Lung (tissue), 12 donors: ENCODE measurements around the gene SPAG9. TPM values are rescaled to one million over a fixed set of nuclear protein-coding genes. Genes with fewer than 3 reads are reported as not detected.

Experiments
- ATAC-seq: fragments of 200-7000 bp; cut with Tn5 transposase; one replicate; pipeline ENCODE4 v1.9.1; 2020; ENCODE audit warnings: moderate number of reproducible peaks; ENCODE audit not compliant: insufficient read depth, low FRiP score
- DNase-seq, 3 donors: peaks; one replicate each; pipeline ENCODE4 v3.0.0-alpha.2; 2013 to 2017
- H3K27ac ChIP-seq, 2 donors: one replicate each; pipeline ENCODE4 v1.5.1; 2013; ENCODE audit warnings: mild to moderate bottlenecking in 2 of 2, moderate library complexity in 2 of 2, control low read depth in 1 of 2, inconsistent platforms in 1 of 2, low read depth in 1 of 2, low read length in 1 of 2
- H3K27me3 ChIP-seq, 3 donors: one replicate each; pipeline ENCODE4 v1.5.1; 2013; ENCODE audit warnings: low read length in 2 of 3; ENCODE audit not compliant: control insufficient read depth in 3 of 3, insufficient read depth in 3 of 3
- H3K36me3 ChIP-seq, 4 donors: one replicate each; pipeline ENCODE4 v1.5.1; 2013; ENCODE audit warnings: low read length in 4 of 4, mild to moderate bottlenecking in 1 of 4, moderate library complexity in 1 of 4; ENCODE audit not compliant: control insufficient read depth in 4 of 4, insufficient read depth in 4 of 4
- H3K4me1 ChIP-seq, 5 donors: one replicate each; pipeline ENCODE4 v1.5.1; 2013; ENCODE audit warnings: low read length in 5 of 5, mild to moderate bottlenecking in 2 of 5, moderate library complexity in 1 of 5; ENCODE audit not compliant: control insufficient read depth in 5 of 5, insufficient read depth in 5 of 5
- H3K4me3 ChIP-seq: one replicate; pipeline ENCODE4 v1.5.1; 2013; ENCODE audit warnings: mild to moderate bottlenecking, control low read depth, moderate library complexity
- H3K9ac ChIP-seq, 2 donors: one replicate each; pipeline ENCODE4 v1.5.1; 2013; ENCODE audit warnings: low read length in 2 of 2, control low read depth in 1 of 2; ENCODE audit not compliant: insufficient read depth in 1 of 2
- H3K9me3 ChIP-seq, 4 donors: one replicate each; pipeline ENCODE4 v1.5.1; 2013; ENCODE audit warnings: low read length in 3 of 4, mild to moderate bottlenecking in 1 of 4, moderate library complexity in 1 of 4; ENCODE audit not compliant: control insufficient read depth in 4 of 4, insufficient read depth in 3 of 4
- CTCF ChIP-seq: IDR thresholded peaks from 2 replicates; pipeline ENCODE4 v1.5.1; 2012; ENCODE audit warnings: mild to moderate bottlenecking; ENCODE audit errors: control extremely low read depth, extremely low read depth
- WGBS, 2 donors: extraction: QIAGEN DNeasy Blood & Tissue Kit; methylation state at CpG; one replicate each; pipeline ENCODE4 v1.1.7; 2013; 5-methylcytosine and 5-hydroxymethylcytosine counted together
- polyA plus RNA-seq, 2 donors: library from polyadenylated mRNA; stranded (reverse); fragments of 200-250 nt; gene quantifications; one replicate each; pipeline ENCODE4 v1.2.1, GENCODE V29; 2013
- total RNA-seq, 2 donors: library from RNA; depleted of rRNA in 1 of 2; stranded (reverse); fragments of >200 nt in 1 of 2; gene quantifications; one replicate each; pipeline ENCODE4 v1.2.1, GENCODE V29; 2014 to 2021
- donor health status: control.
- donor health status: control.
- donor health status: Bipolar disorder and iron deficiency.
- donor health status: healthy.
- donor health status: DM: yes; HTN: yes; CAD: no.

The SPAG9 gene
- total and polyA plus RNA-seq, 4 donors: 37.2 to 174 (median 75.2) TPM

- no peak overlapping the region for H3K4me3 ChIP-seq
- no peaks in the 10 kb centered on the region for H3K27me3 ChIP-seq
- TF ChIP-seq CTCF: no peak
- no peaks in the 10 kb centered on the region for H3K36me3 ChIP-seq
- peaks cover 0 to 7% (median 0%) of the 10 kb centered on the region in 5 donors for H3K4me1 ChIP-seq
- 95 to 98% methylated on average over 10 of the region's 10 CpGs for WGBS, 2 donors
- H3K9ac ChIP-seq: no peak overlapping the region
- DNase-seq (no peak), ATAC-seq (no peak)
- no peak overlapping the region for H3K27ac ChIP-seq
- no peaks in the 10 kb centered on the region for H3K9me3 ChIP-seq
Observed at GRCh38 chr17:50938821-50939541, 181.7 kb downstream of the SPAG9 start.

- TF ChIP-seq CTCF: no peak
- no peaks in the 10 kb centered on the region for H3K36me3 ChIP-seq
- peaks cover 0 to 13% (median 0%) of the 10 kb centered on the region in 5 donors for H3K4me1 ChIP-seq
- H3K4me3 ChIP-seq: no peak overlapping the region
- H3K27me3 ChIP-seq: no peaks in the 10 kb centered on the region
- no peaks in the 10 kb centered on the region for H3K9me3 ChIP-seq
- H3K27ac ChIP-seq: no peak overlapping the region
- H3K9ac ChIP-seq: no peak overlapping the region
- ATAC-seq (no peak), DNase-seq (no peak)
- whole genome bisulfite sequencing, 2 donors: 89 to 92% methylated on average over 5 of the region's 5 CpGs
Observed at GRCh38 chr17:50935996-50936266, 184.7 kb downstream of the SPAG9 start.

- 55 to 60% methylated on average over 16 of the region's 16 CpGs for WGBS, 2 donors
Observed at GRCh38 chr17:50935221-50935995, 185.3 kb downstream of the SPAG9 start.

More at GRCh38 chr17:50935221-50935995, 185.3 kb downstream of the SPAG9 start:
- Histone ChIP-seq H3K36me3 (no peaks in the 10 kb centered on the region), H3K9me3 (no peaks in the 10 kb centered on the region), H3K4me3 (no peak overlapping the region), H3K4me1 (peaks cover 0 to 16% (median 0%) of the 10 kb centered on the region in 5 donors), H3K9ac (no peak overlapping the region), H3K27me3 (no peaks in the 10 kb centered on the region), H3K27ac (peak overlapping the region; percentile 15 to 51)
- DNase-seq: no peak
- no peak for TF ChIP-seq CTCF
- ATAC-seq: peak; percentile 24
